H1 (cell line): ENCODE measurements around the gene WNT9A. TPM values are rescaled to one million over a fixed set of nuclear protein-coding genes. Genes with fewer than 3 reads are reported as not detected.
A peak's percentile ranks its signal among the peaks of the same experiment; 100 is the strongest.

ENCODE experiments used
- CTCF ChIA-PET: fragments of 300-600 bp; sonication (Branson Sonifier 250); formaldehyde crosslinking; loops from one replicate; lab custom pipeline; 2021; ENCODE audit not compliant: partially characterized antibody; lab: Charles Lee
- POLR2A ChIA-PET: fragments of 300-600 bp; sonication (Branson Sonifier 250); formaldehyde crosslinking; loops from one replicate; lab custom pipeline; 2021; ENCODE audit warnings: inconsistent platforms; ENCODE audit not compliant: partially characterized antibody; lab: Charles Lee
- DNase-seq, 2 experiments: peaks; one replicate each; pipeline versions ENCODE4 v3.0.0 to v3.0.0-alpha.2; 2010 to 2022; ENCODE audit warnings: low spot score in 2 of 2, low read depth in 1 of 2, mixed read lengths in 1 of 2
- FAIRE-seq: peaks from 2 replicates; lab custom pipeline; 2011; peaks lifted over from hg19 to GRCh38; lab: Jason Lieb, UNC
- H2AFZ ChIP-seq: 2 replicates; pipeline ENCODE4 v1.8.1; 2012; ENCODE audit warnings: low read length, inconsistent platforms
- H2AK5ac ChIP-seq: 2 replicates; pipeline ENCODE4 v1.6.1; 2013; ENCODE audit warnings: low read depth, low read length
- H2BK120ac ChIP-seq: replicated peaks from 2 replicates; pipeline ENCODE3; 2013; ENCODE audit warnings: low read depth, low read length, inconsistent platforms
- H2BK12ac ChIP-seq: 2 replicates; pipeline ENCODE4 v1.6.1; 2013; ENCODE audit warnings: low read depth, low read length
- H2BK15ac ChIP-seq: 2 replicates; pipeline ENCODE4 v1.6.1; 2013; ENCODE audit warnings: low read length
- H2BK20ac ChIP-seq: 2 replicates; pipeline ENCODE4 v1.6.1; 2013; ENCODE audit warnings: low read length
- H2BK5ac ChIP-seq: 2 replicates; pipeline ENCODE4 v1.6.1; 2013; ENCODE audit warnings: low read depth, low read length
- H3K14ac ChIP-seq: 2 replicates; pipeline ENCODE4 v1.6.1; 2013; ENCODE audit warnings: inconsistent platforms; ENCODE audit not compliant: insufficient read length
- H3K18ac ChIP-seq: 2 replicates; pipeline ENCODE4 v1.6.1; 2013; ENCODE audit warnings: low read length; ENCODE audit errors: extremely low read depth
- H3K23ac ChIP-seq: 2 replicates; pipeline ENCODE4 v1.6.1; 2013; ENCODE audit warnings: inconsistent platforms; ENCODE audit not compliant: insufficient read length
- H3K23me2 ChIP-seq: 2 replicates; pipeline ENCODE4 v1.6.1; 2013; ENCODE audit warnings: low read depth, low read length
- H3K27ac ChIP-seq: 2 replicates; pipeline ENCODE4 v1.6.1; 2011; ENCODE audit warnings: low read depth, low read length, inconsistent platforms
- H3K27me3 ChIP-seq, 4 experiments: replicated peaks in 1 of 4; 1 replicate in 1 of 4; 2 replicates in 3 of 4; pipeline versions ENCODE4 v1.6.1 to v1.8.1; 2011 to 2013; ENCODE audit warnings: low read length in 3 of 4, mild to moderate bottlenecking in 3 of 4, inconsistent platforms in 2 of 4, mixed read lengths in 2 of 4, moderate library complexity in 1 of 4; ENCODE audit not compliant: control insufficient read depth in 3 of 4, insufficient read depth in 3 of 4; ENCODE audit errors: extremely low read depth in 1 of 4
- H3K36me3 ChIP-seq, 4 experiments: 2 replicates each; pipeline versions ENCODE4 v1.6.1 to v1.8.1; 2011 to 2013; ENCODE audit warnings: mild to moderate bottlenecking in 4 of 4, low read length in 3 of 4, moderate library complexity in 2 of 4, control low read depth in 1 of 4, inconsistent platforms in 1 of 4; ENCODE audit not compliant: insufficient read depth in 4 of 4, control insufficient read depth in 2 of 4
- H3K4ac ChIP-seq: replicated peaks from 2 replicates; pipeline ENCODE3; 2013; ENCODE audit warnings: low read length, low read depth, mixed read lengths, inconsistent platforms; ENCODE audit not compliant: insufficient read length
- H3K4me1 ChIP-seq, 4 experiments: replicated peaks in 1 of 4; 1 replicate in 1 of 4; 2 replicates in 3 of 4; pipeline versions ENCODE4 v1.6.1 to v1.8.1; 2011 to 2013; ENCODE audit warnings: low read length in 3 of 4, inconsistent platforms in 2 of 4, mixed read lengths in 1 of 4; ENCODE audit not compliant: insufficient read depth in 4 of 4, control insufficient read depth in 3 of 4
- H3K4me2 ChIP-seq, 2 experiments: 2 replicates each; pipeline versions ENCODE4 v1.6.1 to v1.8.1; 2011 to 2013; ENCODE audit warnings: low read depth in 2 of 2, low read length in 2 of 2, control low read depth in 1 of 2, inconsistent platforms in 1 of 2, mild to moderate bottlenecking in 1 of 2; ENCODE audit not compliant: insufficient read depth in 1 of 2
- H3K4me3 ChIP-seq, 4 experiments: fragments of 200-600, 300-600 bp in 1 of 4; sonication (generic), shearing (Covaris generic), sonication (Bioruptor Twin) in 1 of 4; 2 replicates each; pipeline versions ENCODE4 v1.5.1 to v1.8.1; 2011 to 2016; ENCODE audit warnings: low read length in 4 of 4, low read depth in 3 of 4, control low read depth in 2 of 4, inconsistent platforms in 2 of 4, mild to moderate bottlenecking in 2 of 4, mixed read lengths in 1 of 4, moderate library complexity in 1 of 4; ENCODE audit not compliant: insufficient read depth in 2 of 4; ENCODE audit errors: extremely low read depth in 1 of 4
- H3K56ac ChIP-seq: replicated peaks from 2 replicates; pipeline ENCODE3; 2013; ENCODE audit warnings: low read depth, mild to moderate bottlenecking, mixed read lengths, low read length, inconsistent platforms; ENCODE audit not compliant: insufficient read length
- H3K79me1 ChIP-seq: 2 replicates; pipeline ENCODE4 v1.6.1; 2013; ENCODE audit warnings: low read depth, low read length, control low read depth
- H3K79me2 ChIP-seq, 2 experiments: 2 replicates each; pipeline versions ENCODE4 v1.6.1 to v1.8.1; 2012 to 2013; ENCODE audit warnings: low read length in 2 of 2, mild to moderate bottlenecking in 2 of 2, inconsistent platforms in 1 of 2; ENCODE audit not compliant: insufficient read depth in 2 of 2, control insufficient read depth in 1 of 2
- H3K9ac ChIP-seq, 4 experiments: replicated peaks in 1 of 4; 1 replicate in 1 of 4; 2 replicates in 3 of 4; pipeline versions ENCODE4 v1.6.1 to v1.8.1; 2011 to 2013; ENCODE audit warnings: low read depth in 3 of 4, low read length in 3 of 4, control low read depth in 2 of 4, mild to moderate bottlenecking in 2 of 4, moderate library complexity in 2 of 4, inconsistent platforms in 1 of 4; ENCODE audit errors: extremely low read depth in 1 of 4
- H3K9me3 ChIP-seq, 2 experiments: 2 replicates each; pipeline versions ENCODE4 v1.6.1 to v1.8.1; 2012 to 2013; ENCODE audit warnings: mild to moderate bottlenecking in 2 of 2, moderate library complexity in 2 of 2, control low read depth in 1 of 2, inconsistent platforms in 1 of 2, low read depth in 1 of 2, low read length in 1 of 2, mixed read lengths in 1 of 2; ENCODE audit not compliant: insufficient read depth in 2 of 2
- H4K20me1 ChIP-seq, 2 experiments: replicated peaks in 1 of 2; 2 replicates each; pipeline versions ENCODE3 to v1.8.1; 2011 to 2013; ENCODE audit warnings: inconsistent platforms in 2 of 2, low read length in 2 of 2, mild to moderate bottlenecking in 1 of 2; ENCODE audit not compliant: insufficient read depth in 2 of 2, control insufficient read depth in 1 of 2
- H4K5ac ChIP-seq: 2 replicates; pipeline ENCODE4 v1.6.1; 2013; ENCODE audit warnings: low read length, low read depth, mixed read lengths, inconsistent platforms; ENCODE audit not compliant: insufficient read length
- H4K8ac ChIP-seq: 2 replicates; pipeline ENCODE4 v1.8.0; 2013; ENCODE audit warnings: mild to moderate bottlenecking, moderate library complexity, low read length, inconsistent platforms; ENCODE audit not compliant: insufficient read depth; ENCODE audit errors: extremely low read depth
- H4K91ac ChIP-seq: replicated peaks from 2 replicates; pipeline ENCODE3; 2013; ENCODE audit warnings: low read length, mixed read lengths, inconsistent platforms; ENCODE audit not compliant: insufficient read length
- CHD2 ChIP-seq: IDR thresholded peaks from 2 replicates; pipeline ENCODE4 v1.6.1; 2012; ENCODE audit warnings: low read length, improper control_type of control experiment
- EP300 ChIP-seq, 2 experiments: IDR thresholded peaks; 1 replicate in 1 of 2; 2 replicates in 1 of 2; pipeline ENCODE4 v1.6.1; 2011 to 2012; ENCODE audit warnings: low read depth in 2 of 2, low read length in 2 of 2, mild to moderate bottlenecking in 2 of 2, borderline replicate concordance in 1 of 2, inconsistent platforms in 1 of 2, moderate library complexity in 1 of 2
- FOSL1 ChIP-seq: IDR thresholded peaks from 2 replicates; pipeline ENCODE4 v1.6.1; 2011; ENCODE audit warnings: mild to moderate bottlenecking, low read depth, low read length, moderate library complexity; ENCODE audit not compliant: insufficient read depth
- KDM5A ChIP-seq: fragments of 200-600 bp; IDR thresholded peaks from 2 replicates; pipeline ENCODE4 v1.7.1; 2012; ENCODE audit warnings: mild to moderate bottlenecking, low read length, inconsistent platforms, mixed read lengths
- SRF ChIP-seq: IDR thresholded peaks from 2 replicates; pipeline ENCODE4 v1.6.1; 2011; ENCODE audit warnings: mild to moderate bottlenecking, low read depth, low read length, moderate library complexity
- WGBS, 2 experiments: shearing (Covaris generic) in 1 of 2; methylation state at CpG; one replicate each; pipeline versions ENCODE4 v1.1.6 to v1.1.7; 2013 to 2015; ENCODE audit warnings: low lambda C conversion rate in 2 of 2, mixed read lengths in 2 of 2, inconsistent platforms in 1 of 2, low coverage in 1 of 2, missing lambda C conversion rate in 1 of 2; ENCODE audit not compliant: insufficient replicate concordance in 2 of 2, insufficient coverage in 1 of 2, insufficient read length in 1 of 2; ENCODE audit errors: extremely low coverage in 1 of 2, missing lambda C conversion rate in 1 of 2; 5-methylcytosine and 5-hydroxymethylcytosine counted together
- polyA plus RNA-seq, 7 experiments: library from polyadenylated mRNA; depleted of rRNA in 3 of 7; stranded (reverse) in 5 of 7; unstranded in 2 of 7; fragments of >200 nt in 5 of 7; fragments of 200-250 nt in 2 of 7; gene quantifications; 1 replicate in 5 of 7; 2 replicates in 1 of 7; 4 replicates in 1 of 7; pipeline versions ENCODE4 v1.2.1 to v1.2.3, GENCODE V29; 2011 to 2013; ENCODE audit warnings: missing spikeins in 2 of 7, mixed read lengths in 2 of 7
- total RNA-seq: library from RNA; stranded (reverse); fragmentation: NEBNext Ultra II Directional; extraction: Animal tissue kit (Norgen Biotek cat#: 25700); gene quantifications from 2 replicates; pipeline ENCODE4 v1.2.1, GENCODE V29; 2021

Gene WNT9A
- total and polyA plus RNA-seq, 2 of the 8 experiments (the other 6 are each of a cell fraction or from before 2014, with no cell fraction given): 1.1 to 1.5 TPM

DNA sequence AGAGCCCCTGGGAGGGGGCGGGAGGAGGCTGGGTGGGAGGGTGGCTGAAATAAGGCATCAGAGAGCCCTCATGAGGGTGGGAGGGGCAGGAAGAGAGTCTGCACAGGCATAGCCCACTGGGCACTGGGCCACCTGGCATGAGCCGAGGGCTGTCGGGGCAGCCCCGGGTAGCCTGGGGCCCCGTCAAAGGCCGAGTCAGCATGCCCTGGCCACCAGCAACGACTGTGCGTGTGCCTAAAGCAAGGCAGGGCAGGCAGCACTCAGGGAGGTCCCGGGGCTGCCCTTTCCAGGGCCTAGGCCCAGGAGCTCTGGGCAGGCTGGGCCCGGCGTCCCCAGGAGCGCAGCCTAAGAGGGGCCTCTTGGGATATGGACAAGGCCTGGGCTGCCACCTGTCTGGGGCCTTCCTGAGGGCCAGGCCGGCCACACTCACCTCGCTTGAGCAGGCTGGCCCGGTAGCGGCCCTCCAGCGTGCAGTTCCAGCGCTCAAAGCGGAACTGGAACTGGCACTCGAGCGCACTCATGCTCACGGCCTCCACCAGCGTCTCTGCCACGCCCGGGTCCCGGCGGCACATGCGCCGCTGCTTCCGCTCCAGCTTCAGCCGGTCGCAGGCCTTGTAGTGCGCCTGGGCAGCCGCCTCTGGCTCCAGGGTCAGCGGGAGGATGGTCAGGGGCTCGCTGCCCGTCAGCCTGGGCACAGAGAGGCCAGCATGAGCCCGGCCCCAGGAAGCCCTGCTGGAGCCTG lies 22.7 kb downstream of the WNT9A start:
- CTCF ChIA-PET: interaction anchor here (1.3 kb wide), 1 partner anchor 18 kb away, joined by 5 read pairs; no protein-coding TSS in a partner anchor
- POLR2A ChIA-PET: no interaction called here

More for the DNA sequence above, 22.7 kb downstream of the WNT9A start:
- Histone ChIP-seq H3K23me2 (no peaks in the 10 kb centered on the region), H3K79me2 (no peaks in the 10 kb centered on the region), H2BK20ac (no peak overlapping the region), H3K4me1 (peaks cover 0 to 8% (median 4%) of the 10 kb centered on the region in 4 experiments; a peak in 4 of 7 replicates), H4K8ac (peak overlapping the region; percentile 21; the same call in 1 of the 2 replicates), H3K4ac (no peak overlapping the region), H3K4me2 (no peak overlapping the region), H4K5ac (no peak overlapping the region), H3K27me3 (no peaks in the 10 kb centered on the region; a peak in 1 of 7 replicates), H4K20me1 (no peaks in the 10 kb centered on the region), H2AFZ (no peak overlapping the region), H3K27ac (no peak overlapping the region; the same call in 1 of the 2 replicates), H2AK5ac (no peak overlapping the region), H2BK12ac (no peak overlapping the region), H2BK15ac (no peak overlapping the region), H3K4me3 (no peak overlapping the region), H3K14ac (no peak overlapping the region), H2BK120ac (no peak overlapping the region), H3K79me1 (0 out of 2 replicates have a peak, but pooled peaks cover 3% of the 10 kb centered on the region), H4K91ac (no peak overlapping the region), H3K18ac (no peak overlapping the region), H3K9me3 (no peaks in the 10 kb centered on the region), H2BK5ac (no peak overlapping the region), H3K9ac (no peak overlapping the region), H3K23ac (no peak overlapping the region), H3K56ac (no peak overlapping the region), H3K36me3 (no peaks in the 10 kb centered on the region)
- DNase-seq (no peak), FAIRE-seq (no peak)
- TF ChIP-seq SRF (no peak), FOSL1 (no peak), KDM5A (no peak), CHD2 (no peak), EP300 (IDR thresholded peaks at IDR 0.05; ENCODE audit: borderline replicate concordance in 1 of 2, low read depth in 2 of 2, low read length in 2 of 2) (no peak)
- 92% methylated on average over 27 of the region's 38 CpGs; no CpG with 5 or more reads in 1 of the 2 experiments for whole genome bisulfite sequencing, 2 experiments
